K562 (cell line): ENCODE measurements around the gene ARMC7. TPM values are rescaled to one million over a fixed set of nuclear protein-coding genes. Genes with fewer than 3 reads are reported as not detected.

Source experiments
- CBFA2T2 ChIP-seq: fragments of 450-650 bp; conservative IDR thresholded peaks from 2 replicates; pipeline ENCODE4 v1.6.1; 2017; ENCODE audit warnings: mild to moderate bottlenecking
- ESRRA ChIP-seq: fragments of 450-650 bp; IDR thresholded peaks from 2 replicates; pipeline ENCODE4 v1.6.1; 2014; ENCODE audit warnings: low read depth, mild to moderate bottlenecking, moderate library complexity, borderline replicate concordance
- HNRNPL ChIP-seq: fragments of 200-400 bp; formaldehyde crosslinking; IDR thresholded peaks from 2 replicates; pipeline ENCODE4 v1.6.1; 2017; ENCODE audit warnings: low read depth, mild to moderate bottlenecking, low read length
- ILK ChIP-seq: fragments of 450-650 bp; IDR thresholded peaks from 2 replicates; pipeline ENCODE4 v1.6.1; 2016; ENCODE audit warnings: missing genetic modification characterization, low read depth, mild to moderate bottlenecking, missing compliant biosample characterization, moderate library complexity, borderline replicate concordance
- IRF1 ChIP-seq: sonication (generic); formaldehyde crosslinking; IDR thresholded peaks from 2 replicates; pipeline ENCODE4 v1.8.0; 2022; ENCODE audit warnings: missing genetic modification reagents, mild to moderate bottlenecking, borderline replicate concordance
- KAT7 ChIP-seq: sonication (generic); formaldehyde crosslinking; IDR thresholded peaks from 2 replicates; pipeline ENCODE4 v1.8.0; 2022; ENCODE audit warnings: missing genetic modification reagents, mild to moderate bottlenecking, borderline replicate concordance
- NCOA1 ChIP-seq: fragments of 450-650 bp; IDR thresholded peaks from 2 replicates; pipeline ENCODE4 v1.6.1; 2016; ENCODE audit warnings: low read depth
- NCOA2 ChIP-seq, 2 experiments: fragments of 450-650 bp; IDR thresholded peaks; 2 replicates each; pipeline ENCODE4 v1.6.1; 2018; ENCODE audit warnings: mild to moderate bottlenecking in 2 of 2, moderate library complexity in 1 of 2; ENCODE audit not compliant: partially characterized antibody in 2 of 2
- NFE2 ChIP-seq: IDR thresholded peaks from 2 replicates; pipeline ENCODE4 v1.6.1; 2014; ENCODE audit warnings: antibody characterized with exemption, low read depth
- NFXL1 ChIP-seq: fragments of 450-650 bp; formaldehyde crosslinking; IDR thresholded peaks from 2 replicates; pipeline ENCODE4 v1.4.0; 2021; ENCODE audit warnings: mild to moderate bottlenecking
- RNF219 ChIP-seq: fragments of 250-450 bp; sonication (Bioruptor Pico); IDR thresholded peaks from 2 replicates; pipeline ENCODE4 v1.5.0; 2022; ENCODE audit warnings: mild to moderate bottlenecking
- SMC3 ChIP-seq: conservative IDR thresholded peaks from 2 replicates; pipeline ENCODE4 v1.6.1; 2011; ENCODE audit warnings: low read depth, low read length, improper control_type of control experiment; ENCODE audit not compliant: insufficient read depth
- TFE3 ChIP-seq: fragments of 450-650 bp; formaldehyde crosslinking; IDR thresholded peaks from 2 replicates; pipeline ENCODE4 v1.4.0; 2020; ENCODE audit warnings: mild to moderate bottlenecking, mixed read lengths
- ZNF79 ChIP-seq: fragments of 250-450 bp; sonication (Bioruptor Pico); IDR thresholded peaks from 2 replicates; pipeline ENCODE4 v1.4.0; 2020; ENCODE audit warnings: low read depth, mild to moderate bottlenecking, moderate library complexity
- ZSCAN32 ChIP-seq: fragments of 450-650 bp; formaldehyde crosslinking; IDR thresholded peaks from 2 replicates; pipeline ENCODE4 v1.4.0; 2020; ENCODE audit warnings: mild to moderate bottlenecking, moderate library complexity
- polyA plus RNA-seq, 8 experiments: library from polyadenylated mRNA; depleted of rRNA in 4 of 8; stranded (reverse) in 5 of 8; unstranded in 3 of 8; fragments of >200 nt; fragmentation: Nextera tagmentation in 2 of 8; fragmentation: Illumina TruSeq in 1 of 8; extraction: Ambion mirVana in 2 of 8; extraction: Trizol in 1 of 8; gene quantifications; 2 replicates each; pipeline versions ENCODE4 v1.2.1 to v1.2.3, GENCODE V29; 2011 to 2014; ENCODE audit warnings: inconsistent platforms in 1 of 8, missing spikeins in 1 of 8
- total RNA-seq, 7 experiments: library from RNA; depleted of rRNA in 6 of 7; stranded (reverse); fragments of >200 nt in 6 of 7; fragmentation: Illumina TruSeq in 2 of 7; extraction: Trizol in 2 of 7; gene quantifications; 2 replicates each; pipeline versions ENCODE4 v1.2.1 to v1.2.3, GENCODE V29; 2011 to 2021; ENCODE audit warnings: low replicate concordance in 1 of 7
- TF ChIP-seq, protein P1 (sequence below): sonication (generic); formaldehyde crosslinking; IDR thresholded peaks from 2 replicates; pipeline ENCODE4 v1.8.1; 2022; ENCODE audit warnings: missing genetic modification reagents
- TF ChIP-seq, protein P2 (sequence below): fragments of 250-450 bp; sonication (Bioruptor Pico); IDR thresholded peaks from 2 replicates; pipeline ENCODE4 v1.5.0; 2021; ENCODE audit warnings: mild to moderate bottlenecking, moderate library complexity

ARMC7 gene
- total and polyA plus RNA-seq, 9 of the 15 experiments (the other 6 are each of a cell fraction or from before 2014, with no cell fraction given): 1.4 to 15.2 (median 5.9) TPM

DNA sequence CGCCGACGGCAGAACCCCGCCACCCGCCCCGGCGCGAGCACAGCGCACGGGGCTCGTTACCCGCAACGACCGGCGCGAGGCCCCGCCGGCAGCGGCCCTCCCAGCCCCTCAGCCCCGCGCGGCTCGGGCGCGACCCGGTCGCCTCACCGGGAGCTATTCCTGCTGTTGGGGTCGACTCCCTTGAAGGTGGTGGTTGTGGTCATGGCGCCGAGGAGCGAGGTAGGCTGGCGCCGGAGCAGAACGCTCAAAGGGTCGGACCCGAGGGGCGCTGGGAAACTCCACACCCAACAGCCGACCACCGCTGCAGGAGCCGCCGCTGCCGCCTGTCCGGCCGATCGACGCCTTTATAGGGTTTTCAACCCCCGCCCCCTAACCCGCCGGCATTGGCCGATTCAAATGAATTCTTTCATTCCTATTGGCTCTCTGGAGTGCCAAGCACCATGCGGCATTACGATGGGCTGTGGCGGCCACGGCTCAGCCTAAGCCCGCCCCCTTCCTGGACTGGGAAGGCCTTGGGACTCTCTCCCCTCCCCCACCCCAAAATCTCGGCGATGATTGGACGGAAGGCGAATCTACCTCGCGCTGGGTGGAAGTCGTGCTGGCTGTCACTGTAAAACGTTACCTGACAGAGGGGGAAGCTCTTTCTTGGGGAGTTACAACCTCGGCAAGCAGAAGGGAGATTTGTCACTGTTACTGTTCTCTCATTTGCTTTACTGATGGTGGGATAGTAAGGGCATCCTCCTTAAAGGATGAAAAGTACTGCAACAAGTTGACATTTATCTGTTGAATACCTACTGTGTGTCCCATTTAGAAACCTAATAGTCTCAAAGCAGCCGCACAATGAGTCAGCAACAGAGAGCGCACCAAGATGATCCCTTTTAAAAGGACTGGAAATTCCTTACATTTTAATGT is 44.7 kb downstream of the ARMC7 start, which contains the start of gene JPT1 (continued):
- TF ChIP-seq RNF219 (CRISPR knock-in tag) (no peak), ILK (tag) (no peak), ZNF79 (CRISPR knock-in tag) (no peak), ZSCAN32 (CRISPR knock-in tag) (peak; percentile 7; the same call in 1 of the 2 replicates), TFE3 (CRISPR knock-in tag) (no peak), SMC3 (no peak), NFXL1 (no peak), NFE2 (peak; percentile 92), KAT7 (CRISPR knock-in tag) (no peak), IRF1 (CRISPR knock-in tag) (no peak), CBFA2T2 (no peak), HNRNPL (peak; percentile 69), NCOA2 (IDR thresholded peaks at IDR 0.05; ENCODE audit: partially characterized antibody in 2 of 2) (no peak), NCOA1 (0 out of 2 replicates have a peak, but pooled peaks have one; percentile 46), ESRRA (peak; percentile 37; the same call in 1 of the 2 replicates)
- TF ChIP-seq, protein P1, sequence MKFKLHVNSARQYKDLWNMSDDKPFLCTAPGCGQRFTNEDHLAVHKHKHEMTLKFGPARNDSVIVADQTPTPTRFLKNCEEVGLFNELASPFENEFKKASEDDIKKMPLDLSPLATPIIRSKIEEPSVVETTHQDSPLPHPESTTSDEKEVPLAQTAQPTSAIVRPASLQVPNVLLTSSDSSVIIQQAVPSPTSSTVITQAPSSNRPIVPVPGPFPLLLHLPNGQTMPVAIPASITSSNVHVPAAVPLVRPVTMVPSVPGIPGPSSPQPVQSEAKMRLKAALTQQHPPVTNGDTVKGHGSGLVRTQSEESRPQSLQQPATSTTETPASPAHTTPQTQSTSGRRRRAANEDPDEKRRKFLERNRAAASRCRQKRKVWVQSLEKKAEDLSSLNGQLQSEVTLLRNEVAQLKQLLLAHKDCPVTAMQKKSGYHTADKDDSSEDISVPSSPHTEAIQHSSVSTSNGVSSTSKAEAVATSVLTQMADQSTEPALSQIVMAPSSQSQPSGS: no peak
- TF ChIP-seq, protein P2, sequence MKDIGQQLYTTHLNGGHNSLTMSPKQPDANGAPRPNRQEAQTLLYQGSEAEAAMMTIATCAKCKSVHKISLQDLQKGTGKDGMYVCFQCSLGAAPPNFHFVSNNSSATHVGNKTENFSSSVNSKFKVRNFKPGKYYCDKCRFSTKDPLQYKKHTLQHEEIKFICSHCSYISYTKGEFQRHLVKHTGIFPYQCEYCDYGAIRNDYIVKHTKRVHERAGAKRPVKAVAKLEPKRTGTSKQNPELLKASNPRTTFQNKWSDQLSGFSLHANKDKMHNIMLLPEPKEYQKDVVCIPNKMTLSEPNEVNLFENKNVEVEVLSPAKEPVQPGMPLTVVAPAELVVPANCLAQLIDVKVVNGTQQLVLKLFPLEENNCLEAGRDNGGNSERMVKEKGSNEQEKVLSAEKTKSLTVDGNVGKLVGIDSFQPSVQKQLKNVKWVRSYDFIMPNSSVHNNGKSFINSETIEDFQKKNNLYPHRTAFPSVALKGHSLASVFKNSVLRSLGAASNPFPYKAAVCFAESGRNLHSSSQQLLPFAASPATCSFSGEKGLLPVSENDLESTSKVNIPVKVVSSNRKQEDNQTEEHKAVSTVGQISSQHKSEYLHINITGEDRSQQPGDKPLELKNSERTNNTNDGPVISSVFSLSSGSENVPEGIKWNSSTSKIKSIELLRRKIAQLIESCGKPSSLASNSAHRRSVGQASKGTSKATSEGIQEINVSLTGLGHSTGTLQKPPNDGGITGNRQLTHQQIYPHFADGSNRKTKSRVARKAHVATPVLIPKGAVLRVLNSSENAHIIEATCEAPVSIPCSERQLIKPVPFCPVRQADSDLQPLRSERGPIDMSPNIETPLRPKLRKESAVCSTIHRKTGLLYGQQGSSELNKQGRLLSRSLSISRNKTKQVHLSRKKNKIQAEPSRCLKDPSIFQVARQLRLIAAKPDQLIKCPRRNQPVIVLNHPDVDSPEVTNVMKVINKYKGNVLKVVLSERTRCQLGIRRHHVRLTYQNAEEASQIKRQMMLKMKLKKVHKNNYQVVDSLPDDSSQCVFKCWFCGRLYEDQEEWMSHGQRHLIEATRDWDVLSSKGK (CRISPR knock-in tag): no peak
